ENCODE data around the gene STRAP.

STRAP gene

GRCh38 chr12:15893260-15893659, 11.1 kb downstream of the STRAP start:
- TF ChIP-seq EP300 (IDR thresholded peaks at IDR 0.05; ENCODE audit: borderline replicate concordance) (no peak), REST (IDR thresholded peaks at IDR 0.05; ENCODE audit: low read depth) (no peak), TCF12 (IDR thresholded peaks at IDR 0.05; ENCODE audit: low read depth) (no peak), RAD21 (IDR thresholded peaks at IDR 0.05; ENCODE audit: low read depth) (no peak), YY1 (IDR thresholded peaks at IDR 0.05; ENCODE audit: low read depth) (no peak), USF1 (IDR thresholded peaks at IDR 0.05) (no peak), EGR1 (IDR thresholded peaks at IDR 0.05) (no peak), CEBPB (IDR thresholded peaks at IDR 0.05) (no peak), TAF1 (IDR thresholded peaks at IDR 0.05; ENCODE audit: low read depth) (no peak), TEAD4 (IDR thresholded peaks at IDR 0.05) (no peak), NFIC (IDR thresholded peaks at IDR 0.05) (no peak), MAX (IDR thresholded peaks at IDR 0.05) (no peak), FOXM1 (IDR thresholded peaks at IDR 0.05; ENCODE audit: borderline replicate concordance, low read depth) (no peak)

- TF ChIP-seq ZBTB7A (IDR thresholded peaks at IDR 0.05; ENCODE audit: low read depth), result no peak
- no peak for TF ChIP-seq TEAD4 (IDR thresholded peaks at IDR 0.05)
- no peak for TF ChIP-seq MAX (IDR thresholded peaks at IDR 0.05)
- TF ChIP-seq RAD21 (IDR thresholded peaks at IDR 0.05; ENCODE audit: low read depth), result no peak
- no peak for TF ChIP-seq EP300 (IDR thresholded peaks at IDR 0.05; ENCODE audit: borderline replicate concordance)
- TF ChIP-seq TAF1 (IDR thresholded peaks at IDR 0.05; ENCODE audit: low read depth), result no peak
- TF ChIP-seq USF1 (IDR thresholded peaks at IDR 0.05), result no peak
- no peak for TF ChIP-seq EGR1 (IDR thresholded peaks at IDR 0.05)
- no peak for TF ChIP-seq YY1 (IDR thresholded peaks at IDR 0.05; ENCODE audit: low read depth)
- TF ChIP-seq CEBPB (IDR thresholded peaks at IDR 0.05), result no peak
- TF ChIP-seq FOXM1 (IDR thresholded peaks at IDR 0.05; ENCODE audit: borderline replicate concordance, low read depth), result no peak
- TF ChIP-seq REST (IDR thresholded peaks at IDR 0.05; ENCODE audit: low read depth), result no peak
- no peak for TF ChIP-seq CREB1 (IDR thresholded peaks at IDR 0.05; ENCODE audit: low read depth)
- TF ChIP-seq NFIC (IDR thresholded peaks at IDR 0.05), result no peak
- no peak for TF ChIP-seq TCF12 (IDR thresholded peaks at IDR 0.05; ENCODE audit: low read depth)
Measured at GRCh38 chr12:15896867-15897266, 14.7 kb downstream of the STRAP start.

- TF ChIP-seq RAD21 (IDR thresholded peaks at IDR 0.05; ENCODE audit: low read depth), result no peak
- TF ChIP-seq USF1 (IDR thresholded peaks at IDR 0.05), result no peak
- TF ChIP-seq NFIC (IDR thresholded peaks at IDR 0.05), result no peak
- TF ChIP-seq FOXM1 (IDR thresholded peaks at IDR 0.05; ENCODE audit: borderline replicate concordance, low read depth), result no peak
- TF ChIP-seq TAF1 (IDR thresholded peaks at IDR 0.05; ENCODE audit: low read depth), result no peak
- no peak for TF ChIP-seq REST (IDR thresholded peaks at IDR 0.05; ENCODE audit: low read depth)
- TF ChIP-seq TEAD4 (IDR thresholded peaks at IDR 0.05), result no peak
- no peak for TF ChIP-seq YY1 (IDR thresholded peaks at IDR 0.05; ENCODE audit: low read depth)
- TF ChIP-seq CREB1 (IDR thresholded peaks at IDR 0.05; ENCODE audit: low read depth), result no peak
- no peak for TF ChIP-seq TCF12 (IDR thresholded peaks at IDR 0.05; ENCODE audit: low read depth)
- no peak for TF ChIP-seq EGR1 (IDR thresholded peaks at IDR 0.05)
- TF ChIP-seq EP300 (IDR thresholded peaks at IDR 0.05; ENCODE audit: borderline replicate concordance), result no peak
- TF ChIP-seq ZBTB7A (IDR thresholded peaks at IDR 0.05; ENCODE audit: low read depth), result no peak
- TF ChIP-seq MAX (IDR thresholded peaks at IDR 0.05), result no peak
- no peak for TF ChIP-seq CEBPB (IDR thresholded peaks at IDR 0.05)
Measured at GRCh38 chr12:15897433-15897832, 15.2 kb downstream of the STRAP start.
